ENCODE measurements around the gene BCAS3.
A peak's percentile ranks its signal among the peaks of the same experiment; 100 is the strongest.

The BCAS3 gene

DNA sequence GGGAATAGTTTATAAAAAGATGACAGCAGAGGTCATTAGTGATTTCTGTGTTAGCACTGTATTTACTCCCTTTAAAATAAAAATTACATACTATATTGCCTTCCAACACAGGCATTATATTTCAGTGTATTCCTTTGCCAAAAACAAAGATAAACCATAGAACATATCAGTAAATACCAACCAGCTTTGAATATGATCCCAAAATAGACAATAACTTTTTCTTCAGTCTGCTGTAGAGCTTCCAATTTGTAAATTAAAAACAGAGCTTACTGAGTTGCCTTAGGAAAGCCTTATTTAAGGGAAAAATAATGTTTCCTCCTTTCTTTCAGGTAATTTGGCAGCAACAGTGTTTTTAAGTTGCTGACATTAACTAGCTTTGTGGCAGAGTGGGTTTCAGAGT lies 369.9 kb downstream of the BCAS3 start:
- intact Hi-C loops (cut with DNase I), result no loop called here

DNA sequence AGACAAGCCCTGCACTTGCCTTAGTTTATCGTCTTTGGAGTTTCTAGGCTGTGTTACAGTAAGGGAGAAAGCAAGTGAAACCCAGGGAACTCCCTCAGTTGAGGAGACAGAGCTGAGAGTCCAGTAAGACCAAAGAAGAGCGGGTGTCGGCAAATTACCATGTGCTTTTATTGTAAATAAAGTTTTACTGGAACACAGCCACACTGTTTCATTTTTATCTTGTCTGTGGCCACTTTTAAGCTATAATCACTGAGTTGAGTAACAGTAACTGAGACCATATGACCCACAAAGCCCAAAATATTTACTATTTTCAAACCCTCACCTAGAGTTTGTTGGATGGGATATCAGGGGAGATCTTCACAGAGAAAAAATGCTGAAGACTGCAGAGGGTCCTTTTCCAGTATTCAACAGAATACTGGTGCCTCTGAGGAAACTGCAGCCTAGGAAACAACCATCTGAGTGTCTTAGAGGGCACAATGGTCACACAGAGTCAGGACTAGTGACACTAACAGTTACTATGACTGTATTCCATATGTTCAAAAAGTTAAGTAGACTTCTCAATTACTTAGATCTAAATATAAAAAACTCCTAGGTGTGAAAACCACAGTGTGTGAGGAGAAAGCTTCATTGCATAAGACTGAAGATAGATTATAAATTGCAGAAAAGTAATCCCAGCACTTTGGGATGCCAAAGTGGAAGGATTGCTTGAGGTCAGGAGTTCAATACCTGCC lies 370.9 kb downstream of the BCAS3 start:
- intact Hi-C loops (cut with DNase I), result no loop called here
- no peak for DNase-seq

More for the DNA sequence above, 369.9 kb downstream of the BCAS3 start:
- DNase-seq, result no peak

DNA sequence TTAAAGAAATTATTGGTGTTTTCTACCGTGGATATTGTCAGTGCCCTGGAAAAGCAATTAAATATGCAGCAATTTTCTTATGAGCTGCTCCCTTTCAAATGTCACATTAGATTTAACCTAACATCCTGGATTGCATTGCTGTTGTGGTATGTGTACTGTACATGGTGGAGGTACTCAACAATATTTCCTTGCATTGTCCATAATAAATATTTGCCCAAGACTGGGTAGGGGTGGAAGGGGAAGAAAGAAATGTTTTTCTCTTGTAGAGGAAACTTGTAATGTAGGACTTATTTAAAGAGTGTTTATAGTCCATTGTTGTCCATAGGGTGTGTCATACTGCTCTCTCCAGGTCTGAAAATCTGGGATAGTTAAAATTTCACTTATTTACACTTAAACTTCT lies 375.8 kb downstream of the BCAS3 start:
- intact Hi-C loops (cut with DNase I), result no loop called here
- DNase-seq, result no peak

DNA sequence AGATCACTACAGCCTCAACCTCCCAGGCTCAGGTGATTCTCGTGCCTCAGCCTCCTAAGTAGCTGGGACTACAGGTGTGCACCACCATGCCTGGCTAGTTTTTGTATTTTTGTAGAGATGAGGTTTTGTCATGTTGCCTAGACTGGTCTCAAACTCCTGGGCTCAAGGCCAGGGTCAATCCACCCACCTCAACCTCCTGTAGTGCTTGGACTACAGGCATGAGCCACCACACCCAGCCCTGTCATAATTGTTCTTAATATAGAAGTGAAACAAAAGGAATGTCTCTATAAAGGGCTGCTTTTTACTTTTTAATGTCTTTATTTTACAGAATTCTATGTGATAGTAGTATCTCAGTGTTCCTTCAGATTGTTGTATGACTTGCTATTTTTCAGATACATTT lies 376.8 kb downstream of the BCAS3 start:
- intact Hi-C loops (cut with DNase I), result no loop called here
- peak in 1 of 10 donors; percentile 16 for DNase-seq

DNA sequence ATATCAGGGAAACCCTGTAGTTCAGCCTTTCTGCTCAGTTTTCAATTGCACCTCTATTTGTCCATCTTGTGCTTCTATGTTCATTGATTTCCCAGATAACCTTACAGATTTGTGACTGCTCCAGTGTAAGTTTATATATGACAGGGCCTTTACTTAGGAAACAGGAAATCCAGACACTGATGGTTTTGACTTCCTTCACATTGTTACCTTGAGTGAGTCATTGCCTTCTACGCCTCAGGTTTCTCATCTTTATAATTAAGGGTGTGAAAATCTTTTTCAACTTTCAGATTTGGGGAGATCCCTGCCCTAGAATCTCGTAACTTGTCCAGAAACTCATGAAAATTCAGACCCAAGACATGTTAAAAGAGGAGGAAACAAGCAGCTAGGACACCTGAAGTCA lies 379.6 kb downstream of the BCAS3 start:
- intact Hi-C loops (cut with DNase I), result no loop called here
- DNase-seq, result no peak

DNA sequence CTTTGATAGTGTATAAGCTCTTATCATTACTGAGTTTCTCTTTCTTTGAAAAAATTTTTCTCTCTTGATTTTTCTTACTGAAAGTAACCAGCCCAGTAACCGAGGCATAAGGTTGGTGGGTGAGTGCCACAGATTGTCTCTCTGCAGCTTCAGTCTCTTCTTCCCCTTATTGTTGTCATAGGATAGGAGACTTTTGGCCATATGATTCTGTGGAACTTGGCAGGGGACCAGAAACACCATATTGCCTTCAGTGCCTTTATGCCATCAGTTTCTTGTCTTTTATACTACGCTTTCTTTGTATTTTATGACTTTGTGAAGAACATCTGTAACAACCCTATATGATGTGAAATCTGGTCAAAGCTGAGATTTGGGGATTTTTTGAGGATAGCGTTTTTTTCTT lies 380.4 kb downstream of the BCAS3 start:
- DNase-seq, result no peak
- intact Hi-C loops (cut with DNase I), result no loop called here

DNA sequence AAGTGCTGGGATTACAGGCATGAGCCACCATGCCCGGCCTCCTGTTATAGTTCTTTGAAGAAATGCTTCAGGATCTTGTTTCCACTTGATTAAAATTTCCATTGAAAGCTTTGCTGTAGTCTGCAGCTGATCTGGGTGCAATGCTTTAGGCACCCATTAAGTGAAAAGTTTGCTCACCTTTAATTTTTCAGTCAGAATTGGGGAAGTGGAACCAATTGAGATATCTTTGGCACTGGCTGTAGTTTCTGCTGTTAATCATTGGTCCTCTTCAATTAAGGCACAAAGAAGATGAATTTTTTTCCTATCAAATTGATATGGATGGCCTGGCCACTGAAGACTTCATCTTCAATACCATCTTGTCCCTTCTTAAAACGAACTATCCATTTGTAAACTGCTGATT lies 385.9 kb downstream of the BCAS3 start:
- intact Hi-C loops (cut with DNase I), result no loop called here
- no peak for DNase-seq

DNA sequence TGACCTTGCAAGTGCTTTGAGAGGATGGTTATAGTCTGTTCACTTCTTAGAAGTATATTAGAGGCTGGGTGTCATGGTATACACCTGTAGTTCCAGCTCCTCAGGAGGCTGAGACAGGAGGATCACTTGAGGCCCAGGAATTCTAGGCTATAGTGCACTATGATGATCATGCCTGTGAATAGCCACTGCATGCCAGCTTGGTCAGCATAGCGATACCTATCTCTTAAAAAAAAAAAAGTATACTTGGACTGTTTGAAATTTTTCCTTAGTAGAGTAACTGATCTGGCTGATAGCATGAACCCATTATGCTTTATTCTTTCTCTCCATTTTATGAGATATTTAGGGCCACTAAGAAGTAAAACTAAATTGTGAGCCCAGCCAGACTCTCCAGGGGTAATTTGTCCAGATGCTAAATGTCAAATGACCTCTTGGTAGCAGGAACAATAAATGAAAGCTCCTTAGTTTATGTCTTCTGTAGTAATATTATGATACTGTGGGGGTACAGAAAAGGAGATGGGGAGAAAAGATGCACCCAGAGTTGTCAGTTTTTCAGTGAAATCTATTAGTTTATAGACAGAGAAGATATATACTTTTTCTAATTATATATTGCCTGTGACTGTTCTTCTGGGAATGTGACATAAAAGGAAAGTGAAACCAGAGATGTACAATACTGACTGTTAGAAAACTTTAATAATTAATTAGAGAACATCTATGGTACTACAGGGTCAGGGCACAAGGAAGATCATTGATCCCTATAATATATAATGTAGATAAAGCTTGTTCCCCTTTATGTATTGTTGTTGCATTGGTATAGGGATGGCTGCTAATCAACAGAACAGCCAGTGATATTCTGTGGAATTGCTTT lies 386.7 kb downstream of the BCAS3 start:
- intact Hi-C loops (cut with DNase I), result no loop called here

DNA sequence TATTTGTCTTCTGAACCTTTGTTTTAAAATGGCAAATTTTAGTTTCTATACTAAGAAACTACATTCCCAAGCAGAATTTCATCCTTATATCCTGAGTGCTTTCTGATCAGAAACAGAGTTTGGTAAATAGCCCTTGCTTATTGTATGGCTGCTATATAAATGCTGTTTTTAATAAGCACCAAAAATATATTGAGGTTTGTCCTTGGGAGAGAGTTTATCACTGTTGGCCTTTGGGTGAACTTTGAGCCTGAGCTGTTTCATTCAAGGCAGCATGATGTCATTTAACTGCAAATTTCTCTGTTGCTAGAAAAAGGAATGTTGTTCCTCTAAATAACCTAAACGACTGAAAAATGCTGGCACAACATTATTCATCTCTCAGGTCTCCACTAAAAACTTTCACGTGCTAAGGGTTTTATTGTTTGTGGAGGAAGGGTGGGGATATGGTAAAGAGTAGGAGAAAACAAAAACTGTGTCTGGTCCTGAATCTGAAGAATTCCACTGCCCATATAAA lies 387.7 kb downstream of the BCAS3 start:
- intact Hi-C loops (cut with DNase I), result no loop called here
- DNase-seq, result no peak

More for the DNA sequence above, 386.7 kb downstream of the BCAS3 start:
- DNase-seq, result no peak

DNA sequence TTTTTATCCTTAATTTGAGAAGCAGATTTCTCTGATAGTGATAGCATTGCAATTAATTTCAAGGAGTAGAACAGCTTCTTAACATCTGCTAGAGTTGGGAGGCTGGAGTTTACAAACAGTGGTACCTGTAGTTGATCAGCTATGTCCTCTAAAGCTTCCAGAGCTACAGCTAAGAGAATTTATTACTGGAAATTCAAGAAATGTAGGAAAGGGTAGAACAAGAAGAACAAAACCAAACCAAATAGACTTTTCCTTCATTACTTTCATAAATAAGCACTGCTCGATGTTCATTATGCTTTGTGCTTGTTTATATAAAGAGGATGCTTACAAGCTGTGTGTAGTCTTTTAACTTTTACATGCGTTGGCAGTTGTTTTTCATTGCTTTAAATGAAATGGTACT lies 388.4 kb downstream of the BCAS3 start:
- intact Hi-C loops (cut with DNase I), result no loop called here
- no peak for DNase-seq

DNA sequence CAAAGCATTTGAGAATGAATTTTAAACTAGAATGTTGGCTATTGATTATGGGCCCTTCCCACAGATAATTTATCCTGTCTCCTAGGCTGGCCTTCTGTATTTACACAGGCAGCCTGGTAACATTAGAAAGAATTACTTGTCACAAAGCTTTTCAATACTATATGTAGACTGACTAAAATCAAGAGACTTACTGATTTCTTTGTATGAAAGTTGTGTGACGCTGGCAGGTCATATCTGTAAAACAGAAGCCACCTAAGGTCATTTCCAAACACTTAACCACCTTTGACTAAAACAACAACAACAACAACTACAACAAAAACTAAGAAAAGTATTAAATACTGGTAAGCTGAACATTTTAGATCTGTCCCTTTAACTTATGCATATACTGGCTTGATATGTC lies 393.0 kb downstream of the BCAS3 start:
- intact Hi-C loops (cut with DNase I), result no loop called here
- no peak for DNase-seq

DNA sequence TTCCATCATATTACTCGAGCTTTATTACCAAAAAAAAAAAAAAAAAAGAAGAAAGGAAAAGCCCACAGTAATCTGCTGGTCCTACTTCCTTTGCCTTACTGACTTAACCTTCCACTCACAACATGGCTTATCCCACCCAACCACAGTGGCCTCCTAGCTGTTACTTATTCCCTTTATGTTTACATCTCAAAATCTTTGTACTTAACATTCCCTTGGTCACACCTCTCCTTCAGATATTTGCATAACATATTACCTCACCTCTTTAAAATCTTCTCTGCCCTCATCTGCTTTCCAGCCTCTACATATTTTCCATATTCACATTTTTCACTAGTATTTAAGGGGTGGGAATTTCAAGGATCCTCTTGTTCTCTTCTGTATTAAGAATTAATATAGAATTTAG lies 395.0 kb downstream of the BCAS3 start:
- intact Hi-C loops (cut with DNase I), result no loop called here
- no peak for DNase-seq

DNA sequence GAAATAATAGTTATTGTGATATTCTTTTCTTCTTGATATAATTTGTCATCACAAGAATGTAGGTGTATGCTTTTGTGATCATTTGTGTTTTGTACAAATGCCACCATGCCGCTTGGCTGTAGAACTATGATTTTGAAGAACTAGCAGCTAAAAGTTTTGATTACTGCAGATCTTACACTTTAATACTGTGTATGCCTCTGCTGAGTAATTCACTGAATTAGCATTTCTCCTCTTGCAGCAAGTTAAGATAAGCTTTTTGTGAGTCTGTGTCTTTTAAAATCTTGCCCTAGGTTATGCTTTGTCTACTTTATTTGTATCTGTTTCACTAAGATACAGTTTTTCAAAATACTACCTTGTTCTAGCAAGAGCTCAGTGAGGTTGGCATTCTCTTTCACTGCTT lies 395.5 kb downstream of the BCAS3 start:
- intact Hi-C loops (cut with DNase I), result no loop called here
- no peak for DNase-seq

DNA sequence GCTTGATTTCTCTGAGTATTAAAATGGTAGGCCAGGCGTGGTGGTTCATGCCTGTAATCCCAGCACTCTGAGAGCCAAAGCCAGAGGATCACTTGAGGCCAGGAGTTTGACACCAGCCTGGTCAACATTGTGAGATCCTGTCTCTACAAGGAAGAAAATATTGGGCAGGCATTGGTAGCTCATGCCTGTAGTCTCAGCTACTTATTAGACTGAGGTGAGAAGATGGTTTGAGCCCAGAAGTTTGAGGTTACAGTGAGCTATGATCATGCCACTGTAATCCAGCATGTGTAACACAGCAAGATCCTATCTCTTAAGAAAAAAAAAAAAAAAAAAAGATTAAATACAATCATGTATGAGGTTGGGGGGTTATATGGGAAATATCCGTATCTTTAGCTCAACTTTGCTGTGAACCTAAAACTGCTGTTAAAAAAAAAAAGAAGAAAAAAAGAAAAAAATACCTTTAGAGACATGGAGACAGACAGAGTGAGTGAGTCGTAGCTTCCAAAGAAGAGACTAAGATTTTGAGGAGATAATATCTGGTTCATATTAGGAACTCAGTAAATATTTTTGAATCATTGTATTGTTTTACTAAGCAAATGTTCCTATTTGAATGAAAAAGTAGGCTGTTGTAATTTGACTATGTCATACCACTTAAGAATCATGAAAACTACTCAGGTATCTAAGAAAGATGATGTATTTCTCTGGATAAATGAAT lies 396.3 kb downstream of the BCAS3 start:
- DNase-seq, result no peak
- intact Hi-C loops (cut with DNase I), result no loop called here

DNA sequence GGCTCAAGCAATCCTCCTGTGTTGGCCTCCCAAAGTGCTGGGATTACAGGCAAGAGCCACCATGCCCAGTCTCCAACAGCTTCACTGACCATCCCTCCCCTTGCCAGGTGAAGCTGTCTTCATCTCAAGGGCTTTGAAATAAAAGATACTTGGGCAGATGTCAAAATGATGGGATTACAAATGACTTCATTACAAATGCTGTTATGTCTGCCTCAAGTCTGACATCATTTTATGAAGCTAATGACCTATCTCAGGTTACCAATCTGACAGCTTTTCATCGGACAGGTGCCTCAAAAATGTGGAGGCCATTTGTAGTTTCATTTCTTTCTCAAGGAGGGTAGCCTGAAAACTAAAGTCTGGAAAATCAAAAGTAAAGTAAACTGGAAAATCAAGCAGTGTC lies 398.3 kb downstream of the BCAS3 start:
- DNase-seq, result no peak
- intact Hi-C loops (cut with DNase I), result no loop called here

DNA sequence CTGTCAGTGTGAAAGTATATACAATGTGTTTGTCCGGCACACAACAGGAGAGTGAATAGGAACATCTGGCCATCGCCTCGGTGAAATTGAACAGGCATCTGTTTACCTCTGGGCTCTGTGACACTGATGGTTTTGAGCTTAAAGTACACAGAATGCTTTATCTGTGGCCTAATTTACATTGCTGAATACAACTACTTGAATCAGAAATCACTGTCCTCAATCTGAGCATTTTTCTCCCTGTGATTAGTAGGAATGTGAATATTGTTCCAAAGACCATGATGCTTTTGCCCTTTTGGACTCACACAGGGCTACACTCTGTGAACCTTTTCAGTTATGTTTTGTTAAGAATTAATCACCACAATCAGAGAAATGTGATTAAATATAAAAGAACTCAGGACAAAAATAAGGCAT lies 399.0 kb downstream of the BCAS3 start:
- intact Hi-C loops (cut with DNase I), result no loop called here
- DNase-seq, result no peak

DNA sequence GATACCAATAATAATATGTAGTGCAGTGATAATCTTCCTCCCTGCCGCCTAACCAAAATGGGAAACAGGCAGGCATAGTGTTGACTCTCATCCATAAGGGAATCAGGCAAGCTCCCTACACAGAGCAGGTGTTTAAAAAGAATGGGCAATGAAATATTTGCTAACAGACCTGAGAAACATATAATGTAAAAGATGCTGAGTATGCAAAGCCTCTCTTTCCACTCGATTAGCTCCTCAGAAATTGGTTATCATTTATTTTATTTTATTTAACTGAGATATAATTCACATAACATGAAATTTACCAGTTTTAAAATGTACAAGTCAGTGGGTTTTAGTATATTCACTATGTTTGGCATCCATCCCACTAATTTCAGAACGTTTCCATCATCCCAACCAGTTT lies 404.3 kb downstream of the BCAS3 start:
- intact Hi-C loops (cut with DNase I), result no loop called here

DNA sequence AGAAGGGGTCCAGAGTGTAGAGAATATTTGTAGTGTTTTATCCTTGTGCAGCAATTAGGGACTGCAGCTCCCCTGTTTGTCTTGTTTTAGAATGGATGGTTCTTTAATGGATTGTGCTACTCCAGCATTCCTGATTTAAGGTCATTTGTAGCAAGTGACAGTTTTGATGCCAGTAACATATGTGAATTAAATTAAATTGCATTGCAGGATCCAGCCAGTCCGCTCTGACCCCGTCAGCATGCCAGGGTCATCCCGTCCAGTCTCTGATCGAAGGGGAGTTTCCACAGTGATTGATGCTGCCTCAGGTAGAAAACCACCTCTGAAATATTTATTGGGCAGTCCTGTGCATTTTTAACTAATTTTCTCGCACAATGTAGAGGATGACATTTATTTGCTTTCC lies 406.6 kb downstream of the BCAS3 start:
- intact Hi-C loops (cut with DNase I), result no loop called here
- no peak for DNase-seq

More for the DNA sequence above, 404.3 kb downstream of the BCAS3 start:
- no peak for DNase-seq

DNA sequence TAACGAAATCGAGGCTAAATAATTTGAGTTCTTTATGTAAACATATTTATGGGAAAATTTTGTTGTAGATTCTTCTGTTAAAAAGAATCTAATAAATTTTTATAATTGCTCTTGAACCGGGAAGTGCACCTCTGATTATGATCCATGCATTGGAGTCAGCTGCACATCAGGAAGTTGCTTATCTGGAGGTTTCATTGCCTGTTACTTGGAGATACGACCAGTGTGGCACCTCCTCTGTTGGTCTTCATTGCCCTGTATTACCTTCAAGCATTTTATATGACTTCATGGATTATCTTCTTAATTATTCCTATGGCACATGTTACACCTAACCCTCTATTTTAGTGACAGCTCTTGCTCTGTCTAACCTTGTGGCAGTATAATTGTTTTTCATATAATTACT lies 409.4 kb downstream of the BCAS3 start:
- intact Hi-C loops (cut with DNase I), result no loop called here
- DNase-seq, result no peak

DNA sequence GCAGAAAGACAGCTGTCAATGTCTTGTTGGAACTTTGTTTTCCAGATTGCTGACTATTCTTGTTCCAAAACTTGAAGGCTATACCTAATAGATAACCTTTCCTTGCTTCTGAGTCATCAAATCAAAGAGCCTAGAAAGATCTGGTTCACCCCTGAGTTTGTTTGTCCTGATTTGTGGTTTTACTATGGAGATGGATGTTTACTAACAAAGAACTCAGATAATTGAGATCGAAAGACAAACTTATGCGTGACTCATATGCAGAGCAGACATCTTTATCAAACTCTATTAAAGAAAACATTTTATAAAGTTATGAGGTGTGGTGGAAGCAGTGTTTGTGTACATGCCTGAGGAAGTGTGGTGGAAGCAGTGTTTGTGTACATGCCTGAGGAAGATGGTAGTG lies 410.9 kb downstream of the BCAS3 start:
- intact Hi-C loops (cut with DNase I), result no loop called here
- DNase-seq, result no peak

DNA sequence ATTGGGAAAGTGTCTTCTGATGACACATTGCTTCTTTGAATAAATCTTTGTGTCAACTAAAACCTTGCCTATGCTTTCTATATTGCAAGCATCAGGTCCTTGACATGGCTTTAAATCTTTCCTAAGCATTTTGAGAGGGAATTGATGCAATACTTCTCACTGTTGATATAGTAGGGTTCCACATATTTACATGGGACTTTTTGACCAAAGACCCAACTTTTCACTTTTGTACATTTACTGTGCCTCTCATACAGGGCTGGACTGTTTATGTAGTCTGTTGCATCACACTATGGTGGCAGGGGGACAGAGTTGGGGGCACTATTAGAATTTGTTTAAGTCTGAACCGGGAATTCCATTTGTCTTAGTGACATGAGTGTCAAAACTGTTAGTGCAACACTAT lies 413.4 kb downstream of the BCAS3 start:
- no peak for DNase-seq
- intact Hi-C loops (cut with DNase I), result no loop called here
